T-cell (primary cell): ENCODE results near the gene MICAL2. TPM values are rescaled to one million over a fixed set of nuclear protein-coding genes. Genes with fewer than 3 reads are reported as not detected.
A peak's percentile ranks its signal among the peaks of the same experiment; 100 is the strongest.

Experiments used
- ATAC-seq, 4 experiments: fragments of 200-7000 bp in 3 of 4; fragments of 150-1000 bp in 1 of 4; cut with Tn5 transposase; replicated peaks in 1 of 4; 1 replicate in 3 of 4; 2 replicates in 1 of 4; pipeline ENCODE4 v1.10.0; 2021; ENCODE audit warnings: moderate library complexity in 3 of 4, mild to moderate bottlenecking in 2 of 4, moderate number of reproducible peaks in 1 of 4
- CTCF ChIA-PET, 2 donors: fragments of 300-600 bp; sonication (Branson Sonifier 250); formaldehyde crosslinking; loops; one replicate each; lab custom pipeline; 2022; ENCODE audit warnings: antibody characterized with exemption in 2 of 2; lab: Charles Lee
- POLR2A ChIA-PET, 2 donors: fragments of 300-600 bp; sonication (Branson Sonifier 250); formaldehyde crosslinking; loops; one replicate each; lab custom pipeline; 2022; ENCODE audit warnings: antibody characterized with exemption in 2 of 2; lab: Charles Lee
- DNase-seq, 35 experiments: peaks; one replicate each; pipeline versions ENCODE4 v3.0.0 to v3.0.0-alpha.2; 2013 to 2023
- H3K27ac ChIP-seq: one replicate; pipeline ENCODE4 v1.5.1; 2013; ENCODE audit warnings: low read length
- H3K27me3 ChIP-seq, 2 experiments: replicated peaks in 1 of 2; 1 replicate in 1 of 2; 2 replicates in 1 of 2; pipeline versions ENCODE4 v1.6.1 to v1.7.0; 2013; ENCODE audit warnings: low read length in 1 of 2, mixed read lengths in 1 of 2; ENCODE audit not compliant: control insufficient read depth in 2 of 2, insufficient read depth in 2 of 2; ENCODE audit errors: extremely low read depth in 1 of 2
- H3K36me3 ChIP-seq, 2 donors: 1 replicate in 1 of 2; 2 replicates in 1 of 2; pipeline versions ENCODE4 v1.6.1 to v1.7.0; 2013; ENCODE audit warnings: low read length in 1 of 2; ENCODE audit not compliant: control insufficient read depth in 2 of 2, insufficient read depth in 1 of 2; ENCODE audit errors: extremely low read depth in 1 of 2
- H3K4me1 ChIP-seq, 2 experiments: 1 replicate in 1 of 2; 2 replicates in 1 of 2; pipeline versions ENCODE4 v1.6.1 to v1.7.0; 2013; ENCODE audit warnings: low read length in 2 of 2, mixed read lengths in 1 of 2; ENCODE audit not compliant: insufficient read depth in 2 of 2, control insufficient read depth in 1 of 2; ENCODE audit errors: extremely low read depth in 1 of 2
- H3K4me3 ChIP-seq, 2 donors: 1 replicate in 1 of 2; 2 replicates in 1 of 2; pipeline versions ENCODE4 v1.5.1 to v1.7.0; 2013; ENCODE audit warnings: mild to moderate bottlenecking in 2 of 2, low read length in 1 of 2, moderate library complexity in 1 of 2; ENCODE audit not compliant: control insufficient read depth in 1 of 2; ENCODE audit errors: extremely low read depth in 1 of 2
- H3K9me3 ChIP-seq: 2 replicates; pipeline ENCODE4 v1.7.0; 2013
- H3K27ac Mint-ChIP-seq, 2 donors: one replicate each; pipeline ENCODE4 v1.8.0; 2020 to 2021; ENCODE audit warnings: mild to moderate bottlenecking in 2 of 2, mixed read lengths in 2 of 2
- H3K27me3 Mint-ChIP-seq, 2 donors: one replicate each; pipeline ENCODE4 v1.8.0; 2021 to 2022; ENCODE audit warnings: mixed read lengths in 2 of 2
- H3K36me3 Mint-ChIP-seq: one replicate; pipeline ENCODE4 v1.8.0; 2021; ENCODE audit warnings: mixed read lengths
- H3K4me1 Mint-ChIP-seq, 3 donors: one replicate each; pipeline ENCODE4 v1.8.0; 2020 to 2022; ENCODE audit warnings: mixed read lengths in 3 of 3, mild to moderate bottlenecking in 1 of 3
- H3K4me3 Mint-ChIP-seq, 3 donors: one replicate each; pipeline ENCODE4 v1.8.0; 2020 to 2022; ENCODE audit warnings: mild to moderate bottlenecking in 3 of 3, mixed read lengths in 3 of 3, moderate library complexity in 3 of 3
- H3K9me3 Mint-ChIP-seq, 3 donors: one replicate each; pipeline ENCODE4 v1.8.0; 2020 to 2022; ENCODE audit warnings: mixed read lengths in 3 of 3
- WGBS: methylation state at CpG from one replicate; pipeline ENCODE4 v1.1.5; 2013; ENCODE audit warnings: missing lambda C conversion rate; ENCODE audit not compliant: insufficient coverage; 5-methylcytosine and 5-hydroxymethylcytosine counted together
- total RNA-seq, 35 experiments: library from RNA in 6 of 35; stranded (reverse) in 6 of 35; fragments of 120-200 nt in 1 of 35; gene quantifications; one replicate each; pipeline versions ENCODE4 v1.2.1 to v1.2.4 and lab custom pipeline; 2013 to 2026

Gene MICAL2
- total RNA-seq, 5 donors from 2014 or later (not counting 1 experiment from before 2014, with no cell fraction given): 13.7 to 38.7 (median 22.9) TPM

DNA sequence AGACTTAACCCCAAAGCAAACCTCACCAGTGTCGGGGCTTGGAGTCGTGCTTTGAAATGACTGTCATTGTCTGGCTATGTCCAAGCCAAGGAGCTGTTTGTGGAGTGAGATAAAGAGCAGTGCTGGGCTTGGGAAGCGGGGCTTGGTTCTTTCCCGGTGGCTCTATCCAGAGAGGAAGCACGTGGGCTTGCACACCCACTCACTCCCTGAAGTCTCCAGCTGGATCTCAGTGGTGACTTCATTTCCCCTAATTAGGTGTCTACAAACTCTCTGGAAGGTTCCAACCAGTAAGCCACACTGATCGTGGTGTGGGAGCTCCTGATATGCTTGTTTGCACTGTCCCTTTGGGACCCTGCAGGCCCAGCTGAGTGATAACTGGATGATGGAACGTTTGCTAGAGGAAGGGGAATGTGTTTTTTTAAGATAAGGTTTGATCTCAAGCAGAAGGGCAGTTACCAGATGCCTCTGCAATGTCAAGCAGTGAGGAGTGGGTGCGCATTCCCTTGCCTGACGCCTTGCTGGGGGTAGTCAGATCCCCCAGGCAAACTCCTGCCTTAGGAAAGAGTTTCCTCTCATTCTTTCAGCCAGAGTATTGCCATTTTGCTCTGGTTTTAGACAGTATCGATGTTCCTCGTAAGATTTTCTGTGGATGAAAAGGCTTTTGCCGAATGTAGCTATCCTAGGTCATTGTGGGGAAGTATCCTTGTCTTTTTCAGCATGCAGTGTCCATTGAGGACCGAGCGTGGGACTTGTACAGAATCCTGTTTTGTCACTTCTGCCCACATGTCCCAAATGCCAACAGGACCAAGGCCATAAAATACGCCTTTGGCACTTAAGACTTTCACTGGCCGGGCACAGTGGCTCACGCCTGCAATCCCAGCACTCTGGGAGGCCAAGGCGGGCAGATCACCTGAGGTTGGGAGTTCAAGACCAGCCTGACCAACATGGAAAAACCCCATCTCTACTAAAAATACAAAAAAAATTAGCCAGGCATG, 90.9 kb downstream of the MICAL2 start:
- H3K27ac ChIP-seq: peak overlapping the region; percentile 77
- H3K4me1 ChIP-seq: peaks cover 29 to 49% of the 10 kb centered on the region in 2 experiments
- no peak for DNase-seq

GRCh38 chr11:12202661-12203310, 92.4 kb downstream of the MICAL2 start:
- H3K27ac Mint-ChIP-seq: no peak overlapping the region
- H3K9me3 ChIP-seq: no peaks in the 10 kb centered on the region
- no peak for ATAC-seq
- peaks cover 9 to 31% of the 10 kb centered on the region in 2 donors for H3K36me3 ChIP-seq
- H3K4me3 ChIP-seq: no peak overlapping the region
- WGBS: 100% methylated on average over 1 of the region's 7 CpGs
- peaks cover 34 to 54% (median 35%) of the 10 kb centered on the region in 3 donors for H3K4me1 Mint-ChIP-seq
- H3K9me3 Mint-ChIP-seq: no peaks in the 10 kb centered on the region
- no peak overlapping the region for H3K27ac ChIP-seq
- peaks cover 20 to 36% of the 10 kb centered on the region in 2 experiments for H3K4me1 ChIP-seq
- ChIA-PET POLR2A (no interaction called here), CTCF (no interaction called here)
- H3K4me3 Mint-ChIP-seq: no peak overlapping the region
- H3K27me3 ChIP-seq: no peaks in the 10 kb centered on the region
- DNase-seq: no peak
- no peaks in the 10 kb centered on the region for H3K27me3 Mint-ChIP-seq
- H3K36me3 Mint-ChIP-seq: peaks cover 25% of the 10 kb centered on the region

More for the DNA sequence above, 90.9 kb downstream of the MICAL2 start:
- Histone ChIP-seq H3K36me3 (peaks cover 7 to 17% of the 10 kb centered on the region in 2 donors), H3K27me3 (no peaks in the 10 kb centered on the region), H3K4me3 (no peak overlapping the region), H3K9me3 (no peaks in the 10 kb centered on the region)
- Mint-ChIP-seq H3K4me3 (no peak overlapping the region), H3K36me3 (peaks cover 15% of the 10 kb centered on the region), H3K9me3 (no peaks in the 10 kb centered on the region), H3K27ac (peak overlapping the region; percentile 98 to 99), H3K27me3 (no peaks in the 10 kb centered on the region), H3K4me1 (peaks cover 43 to 60% (median 49%) of the 10 kb centered on the region in 3 donors)
- 91% methylated on average over 3 of the region's 18 CpGs for WGBS
- POLR2A ChIA-PET: no interaction called here
- CTCF ChIA-PET: no interaction called here
- no peak for ATAC-seq

DNA sequence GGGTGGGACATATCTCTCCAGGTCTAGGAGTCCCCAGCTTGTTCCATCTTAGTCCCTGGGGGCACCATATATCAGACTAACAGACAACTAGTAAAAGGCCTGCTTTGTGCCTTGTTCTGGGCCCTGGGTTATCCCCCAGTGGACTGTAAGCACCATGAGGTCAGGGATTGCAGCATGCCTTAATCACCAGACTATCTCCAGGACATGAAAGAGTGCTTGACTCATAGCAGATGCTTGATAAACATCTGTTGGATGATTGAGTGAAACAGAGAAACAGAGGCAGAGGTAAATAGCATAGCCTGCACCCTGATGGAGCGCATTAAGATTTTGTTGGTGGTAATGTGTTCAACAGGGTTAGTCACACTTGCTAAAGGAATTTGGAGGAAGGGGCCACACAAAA, 94.1 kb downstream of the MICAL2 start:
- H3K27me3 ChIP-seq: no peaks in the 10 kb centered on the region
- no peak for ATAC-seq
- no peak overlapping the region for H3K27ac ChIP-seq
- CTCF ChIA-PET: no interaction called here
- Mint-ChIP-seq H3K4me3 (no peak overlapping the region), H3K9me3 (no peaks in the 10 kb centered on the region), H3K36me3 (peaks cover 43% of the 10 kb centered on the region), H3K27ac (no peak overlapping the region), H3K27me3 (no peaks in the 10 kb centered on the region), H3K4me1 (peaks cover 17 to 40% (median 20%) of the 10 kb centered on the region in 3 donors)
- H3K36me3 ChIP-seq: peaks cover 11 to 46% of the 10 kb centered on the region in 2 donors
- WGBS: no CpG with 5 or more reads among the region's 1 CpG
- no peak for DNase-seq
- H3K4me1 ChIP-seq: peaks cover 3 to 19% of the 10 kb centered on the region in 2 experiments
- POLR2A ChIA-PET: interaction anchor here in 1 of 2 donors (0.6 kb wide), 1 partner anchor 68 kb away, joined by 4 read pairs; no protein-coding TSS in a partner anchor
- no peak overlapping the region for H3K4me3 ChIP-seq
- no peaks in the 10 kb centered on the region for H3K9me3 ChIP-seq

- Histone ChIP-seq H3K4me3 (no peak overlapping the region), H3K36me3 (peaks cover 14 to 52% of the 10 kb centered on the region in 2 donors), H3K4me1 (peaks cover 0 to 10% of the 10 kb centered on the region in 2 experiments), H3K27ac (no peak overlapping the region), H3K9me3 (no peaks in the 10 kb centered on the region), H3K27me3 (no peaks in the 10 kb centered on the region)
- Mint-ChIP-seq H3K4me1 (peaks cover 9 to 32% (median 20%) of the 10 kb centered on the region in 3 donors), H3K4me3 (no peak overlapping the region), H3K9me3 (no peaks in the 10 kb centered on the region), H3K27me3 (no peaks in the 10 kb centered on the region), H3K36me3 (peaks cover 48% of the 10 kb centered on the region), H3K27ac (no peak overlapping the region)
- CTCF ChIA-PET: interaction anchor here in 1 of 2 donors (0.6 kb wide), 1 partner anchor 114 kb away, joined by 5 read pairs; no protein-coding TSS in a partner anchor
- POLR2A ChIA-PET: interaction anchor here (0.6 to 0.8 kb wide), 3 partner anchors 10 to 1078 kb away, joined by 3 to 6 read pairs (median 4); no protein-coding TSS in a partner anchor
- DNase-seq: no peak
- no peak for ATAC-seq
Measured at GRCh38 chr11:12205330-12205729, 94.9 kb downstream of the MICAL2 start.

- no peak overlapping the region for H3K27ac ChIP-seq
- ATAC-seq (no peak), DNase-seq (no peak)
- H3K27me3 ChIP-seq: no peaks in the 10 kb centered on the region
- ChIA-PET CTCF (interaction anchor here in 1 of 2 donors (1.1 kb wide), 1 partner anchor 18 kb away, joined by 3 read pairs; no protein-coding TSS in a partner anchor), POLR2A (no interaction called here)
- H3K27me3 Mint-ChIP-seq: no peaks in the 10 kb centered on the region
- H3K4me1 ChIP-seq: no peaks in the 10 kb centered on the region
- H3K36me3 Mint-ChIP-seq: peaks cover 51% of the 10 kb centered on the region
- no peak overlapping the region for H3K4me3 Mint-ChIP-seq
- H3K9me3 ChIP-seq: no peaks in the 10 kb centered on the region
- peaks cover 1 to 20% (median 13%) of the 10 kb centered on the region in 3 donors for H3K4me1 Mint-ChIP-seq
- WGBS: 95% methylated on average over 2 of the region's 3 CpGs
- no peak overlapping the region for H3K27ac Mint-ChIP-seq
- H3K4me3 ChIP-seq: no peak overlapping the region
- H3K36me3 ChIP-seq: peaks cover 14 to 59% of the 10 kb centered on the region in 2 donors
- no peaks in the 10 kb centered on the region for H3K9me3 Mint-ChIP-seq
Measured at GRCh38 chr11:12206529-12206928, 96.1 kb downstream of the MICAL2 start.
